ACC112 (cell line): ENCODE measurements around the gene PFAS.
A peak's percentile ranks its signal among the peaks of the same experiment; 100 is the strongest.
"Not testable (repeated sequence)": the region's sequence is repeated elsewhere in the genome, so short reads cannot be mapped to it uniquely, and the experiment has no call there.

Experiments
- H2AFZ ChIP-seq: fragments of 200-600 bp; sonication (generic); one replicate; pipeline ENCODE4 v1.6.0; 2017; ENCODE audit warnings: antibody characterized with exemption, low read length; ENCODE audit not compliant: unreplicated experiment
- H3K27ac ChIP-seq: fragments of 200-600 bp; sonication (generic); 2 replicates; pipeline ENCODE4 v1.5.1; 2014; ENCODE audit warnings: low read depth, mild to moderate bottlenecking, antibody characterized with exemption, low read length, moderate library complexity
- H3K27me3 ChIP-seq: fragments of 200-600 bp; sonication (generic); 2 replicates; pipeline ENCODE4 v1.6.1; 2014; ENCODE audit warnings: mild to moderate bottlenecking, antibody characterized with exemption, low read length, moderate library complexity, mixed read lengths; ENCODE audit not compliant: insufficient read depth
- H3K36me3 ChIP-seq: fragments of 200-600 bp; sonication (generic); 2 replicates; pipeline ENCODE4 v1.6.1; 2016; ENCODE audit warnings: mild to moderate bottlenecking, antibody characterized with exemption, low read length, moderate library complexity, mixed read lengths; ENCODE audit not compliant: insufficient read depth
- H3K4me1 ChIP-seq: fragments of 200-600 bp; sonication (generic); one replicate; pipeline ENCODE4 v1.6.1; 2016; ENCODE audit warnings: low read length, mixed read lengths; ENCODE audit not compliant: insufficient read depth, unreplicated experiment, control insufficient read depth
- H3K4me3 ChIP-seq: fragments of 200-600 bp; sonication (generic); 2 replicates; pipeline ENCODE4 v1.5.1; 2014; ENCODE audit warnings: mild to moderate bottlenecking, low read depth, low read length
- H3K79me2 ChIP-seq: fragments of 200-600 bp; sonication (generic); one replicate; pipeline ENCODE4 v1.6.0; 2016; ENCODE audit warnings: low read length; ENCODE audit not compliant: control insufficient read depth, unreplicated experiment, insufficient read depth

PFAS gene, protein sequence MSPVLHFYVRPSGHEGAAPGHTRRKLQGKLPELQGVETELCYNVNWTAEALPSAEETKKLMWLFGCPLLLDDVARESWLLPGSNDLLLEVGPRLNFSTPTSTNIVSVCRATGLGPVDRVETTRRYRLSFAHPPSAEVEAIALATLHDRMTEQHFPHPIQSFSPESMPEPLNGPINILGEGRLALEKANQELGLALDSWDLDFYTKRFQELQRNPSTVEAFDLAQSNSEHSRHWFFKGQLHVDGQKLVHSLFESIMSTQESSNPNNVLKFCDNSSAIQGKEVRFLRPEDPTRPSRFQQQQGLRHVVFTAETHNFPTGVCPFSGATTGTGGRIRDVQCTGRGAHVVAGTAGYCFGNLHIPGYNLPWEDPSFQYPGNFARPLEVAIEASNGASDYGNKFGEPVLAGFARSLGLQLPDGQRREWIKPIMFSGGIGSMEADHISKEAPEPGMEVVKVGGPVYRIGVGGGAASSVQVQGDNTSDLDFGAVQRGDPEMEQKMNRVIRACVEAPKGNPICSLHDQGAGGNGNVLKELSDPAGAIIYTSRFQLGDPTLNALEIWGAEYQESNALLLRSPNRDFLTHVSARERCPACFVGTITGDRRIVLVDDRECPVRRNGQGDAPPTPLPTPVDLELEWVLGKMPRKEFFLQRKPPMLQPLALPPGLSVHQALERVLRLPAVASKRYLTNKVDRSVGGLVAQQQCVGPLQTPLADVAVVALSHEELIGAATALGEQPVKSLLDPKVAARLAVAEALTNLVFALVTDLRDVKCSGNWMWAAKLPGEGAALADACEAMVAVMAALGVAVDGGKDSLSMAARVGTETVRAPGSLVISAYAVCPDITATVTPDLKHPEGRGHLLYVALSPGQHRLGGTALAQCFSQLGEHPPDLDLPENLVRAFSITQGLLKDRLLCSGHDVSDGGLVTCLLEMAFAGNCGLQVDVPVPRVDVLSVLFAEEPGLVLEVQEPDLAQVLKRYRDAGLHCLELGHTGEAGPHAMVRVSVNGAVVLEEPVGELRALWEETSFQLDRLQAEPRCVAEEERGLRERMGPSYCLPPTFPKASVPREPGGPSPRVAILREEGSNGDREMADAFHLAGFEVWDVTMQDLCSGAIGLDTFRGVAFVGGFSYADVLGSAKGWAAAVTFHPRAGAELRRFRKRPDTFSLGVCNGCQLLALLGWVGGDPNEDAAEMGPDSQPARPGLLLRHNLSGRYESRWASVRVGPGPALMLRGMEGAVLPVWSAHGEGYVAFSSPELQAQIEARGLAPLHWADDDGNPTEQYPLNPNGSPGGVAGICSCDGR (N-terminal part only)

GRCh38 chr17:8248751-8249607 lies at the start of gene PFAS:
Gene PFAS (plus strand): TSS chr17:8249289. CDS start chr17:8253938, 4,649 bp downstream.
- H3K27ac ChIP-seq = peak within 1 kb of the TSS; percentile 85
- H3K27me3 ChIP-seq = no peaks in the 10 kb centered on the region
- peaks cover 8% of the 10 kb centered on the region; the same call in 1 of the 2 replicates for H3K36me3 ChIP-seq
- H3K4me3 ChIP-seq = peak within 1 kb of the TSS; percentile 97
- peak within 1 kb of the TSS; percentile 93 for H2AFZ ChIP-seq
- H3K79me2 ChIP-seq = peaks cover 46% of the 10 kb centered on the region
- H3K4me1 ChIP-seq = peaks cover 7% of the 10 kb centered on the region

- peaks cover 24% of the 10 kb centered on the region for H3K79me2 ChIP-seq
- H3K27me3 ChIP-seq = no peaks in the 10 kb centered on the region
- H3K36me3 ChIP-seq = peaks cover 9% of the 10 kb centered on the region; the same call in 1 of the 2 replicates
- H3K4me3 ChIP-seq = no peak overlapping the region
- no peaks in the 10 kb centered on the region for H3K4me1 ChIP-seq
- no peak overlapping the region for H3K27ac ChIP-seq
- no peak overlapping the region for H2AFZ ChIP-seq
Measured at GRCh38 chr17:8204761-8205555, 44.1 kb upstream of the PFAS start.

DNA sequence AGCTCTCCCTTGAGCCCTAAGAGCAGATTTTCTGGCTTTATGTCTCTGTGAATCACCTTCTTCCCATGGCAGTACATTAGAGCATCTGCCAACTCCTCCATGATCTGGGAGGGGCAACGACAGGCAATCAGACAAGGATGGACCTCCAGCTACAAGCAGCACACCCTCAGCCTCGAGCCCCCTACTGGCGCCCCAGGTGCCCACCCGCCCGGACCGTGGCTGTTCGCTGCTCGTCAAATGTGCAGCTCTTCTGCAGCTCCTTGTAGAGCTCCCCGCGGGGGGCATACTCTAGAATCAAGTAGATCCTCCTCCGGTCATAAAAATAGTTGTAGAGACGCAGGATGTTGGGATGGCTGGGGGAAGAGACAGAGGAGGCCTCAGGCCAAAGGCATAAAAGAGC lies 42.6 kb upstream of the PFAS start:
- peaks cover 28% of the 10 kb centered on the region for H3K79me2 ChIP-seq
- H3K4me3 ChIP-seq = no peak overlapping the region
- H3K27me3 ChIP-seq = no peaks in the 10 kb centered on the region
- H2AFZ ChIP-seq = no peak overlapping the region
- H3K36me3 ChIP-seq = peaks cover 9% of the 10 kb centered on the region; the same call in 1 of the 2 replicates
- H3K27ac ChIP-seq = no peak overlapping the region
- peaks cover 6% of the 10 kb centered on the region for H3K4me1 ChIP-seq

DNA sequence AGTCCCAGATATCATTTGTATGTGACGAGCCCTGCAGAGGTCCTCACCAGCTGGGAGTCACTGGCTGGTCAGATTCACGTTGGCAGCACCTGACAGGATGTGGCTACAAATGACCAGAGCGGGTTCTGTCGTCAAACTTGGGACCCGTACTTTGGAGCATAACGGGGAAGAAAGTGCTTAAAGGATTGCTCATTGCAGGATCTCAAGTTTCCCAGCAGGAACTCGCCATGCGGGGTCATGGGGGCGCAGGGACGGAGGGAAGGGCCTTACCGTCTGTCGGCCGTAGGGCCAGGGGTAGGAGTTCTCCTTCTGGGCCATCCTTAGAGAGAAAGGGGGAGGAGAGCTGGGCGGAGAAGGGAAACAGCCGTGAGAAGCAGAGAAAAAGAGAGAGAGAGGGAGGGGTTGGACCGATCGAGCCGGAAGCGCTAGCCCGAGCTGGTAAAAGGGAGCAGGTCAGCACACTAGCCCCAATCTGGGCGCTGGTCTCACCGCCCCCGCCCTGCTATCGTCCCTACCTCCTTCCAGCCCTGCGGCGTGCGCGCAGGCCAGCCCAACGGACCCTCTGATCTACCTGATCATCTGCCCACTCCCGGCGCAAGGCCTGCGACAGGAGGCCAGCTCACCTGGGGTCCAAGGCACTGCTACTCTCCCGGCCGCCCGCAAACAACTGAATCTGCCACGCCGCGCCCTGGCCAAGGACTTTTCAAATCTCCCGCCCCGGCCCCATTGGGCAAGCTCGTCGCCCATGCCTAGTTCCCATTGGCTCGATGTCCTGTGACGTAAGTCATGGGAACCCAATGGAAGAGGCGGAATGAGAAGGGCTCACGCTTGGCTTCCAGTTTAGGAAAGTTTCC lies 39.0 kb upstream of the PFAS start, which contains the start of gene AURKB:
Gene AURKB, minus strand, starts transcription at position 669 of the 854 bp plus-strand sequence. Its CDS starts 351 bp downstream, at position 318.
- Histone ChIP-seq H3K79me2 (peaks cover 28% of the 10 kb centered on the region), H3K4me3 (peak within 1 kb of the TSS; percentile 83), H2AFZ (peak within 1 kb of the TSS; percentile 78)

GRCh38 chr17:8210761-8211458 lies 38.2 kb upstream of the PFAS start:
- H2AFZ ChIP-seq = peak overlapping the region; percentile 78
- no peaks in the 10 kb centered on the region for H3K27me3 ChIP-seq
- H3K4me1 ChIP-seq = peaks cover 6% of the 10 kb centered on the region
- H3K36me3 ChIP-seq = peaks cover 6% of the 10 kb centered on the region; the same call in 1 of the 2 replicates
- H3K4me3 ChIP-seq = peak overlapping the region; percentile 83
- H3K79me2 ChIP-seq = peaks cover 28% of the 10 kb centered on the region
- H3K27ac ChIP-seq = peak overlapping the region; percentile 84

More for the DNA sequence above, 39.0 kb upstream of the PFAS start, which contains the start of gene AURKB:
- peaks cover 9% of the 10 kb centered on the region; the same call in 1 of the 2 replicates for H3K36me3 ChIP-seq
- peaks cover 6% of the 10 kb centered on the region for H3K4me1 ChIP-seq
- no peaks in the 10 kb centered on the region for H3K27me3 ChIP-seq
- H3K27ac ChIP-seq = peak within 1 kb of the TSS; percentile 84

GRCh38 chr17:8212312-8213180 lies 36.5 kb upstream of the PFAS start:
- Histone ChIP-seq H2AFZ (no peak overlapping the region), H3K4me3 (no peak overlapping the region), H3K36me3 (no peaks in the 10 kb centered on the region), H3K4me1 (peaks cover 6% of the 10 kb centered on the region), H3K27ac (no peak overlapping the region), H3K79me2 (peaks cover 24% of the 10 kb centered on the region), H3K27me3 (no peaks in the 10 kb centered on the region)

GRCh38 chr17:8214000-8214399 lies 35.1 kb upstream of the PFAS start:
- H3K4me3 ChIP-seq, H3K36me3 ChIP-seq, H3K27me3 ChIP-seq, H3K27ac ChIP-seq, H3K4me1 ChIP-seq, H2AFZ ChIP-seq: not testable (repeated sequence)
- peaks cover 13% of the 10 kb centered on the region for H3K79me2 ChIP-seq
